NCI-H1092 (cell line): ENCODE results near the gene UBAP1L.

Source experiments
- DNase-seq: peaks from one replicate; lab custom pipeline; 2025; lab: John Stamatoyannopoulos, UW

UBAP1L gene

DNA sequence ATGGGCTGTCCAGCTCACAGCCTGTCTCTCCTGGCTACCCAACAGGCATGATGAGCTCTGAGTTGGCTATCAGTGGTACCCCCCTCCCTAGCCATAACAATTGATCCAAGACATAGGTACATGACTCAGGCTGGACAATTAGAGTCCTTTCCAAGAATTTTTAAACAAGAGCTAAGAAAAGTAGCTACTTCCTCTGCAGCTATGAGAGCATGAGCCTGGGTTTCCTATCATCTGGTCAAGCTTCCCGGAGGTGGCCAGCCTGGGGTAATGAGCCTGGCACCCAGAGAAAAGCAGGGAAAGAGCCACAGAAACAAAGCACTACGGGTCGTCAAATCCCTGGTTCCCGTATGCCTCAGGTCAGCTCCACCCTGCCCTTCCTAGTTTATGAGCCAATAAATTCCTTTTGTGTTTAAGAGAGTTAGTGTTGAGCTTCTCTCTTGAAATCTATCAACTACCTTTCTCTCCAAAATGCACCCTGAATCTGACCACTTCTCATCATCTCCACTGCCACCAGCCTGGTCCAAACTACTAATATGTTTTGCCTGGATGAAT is 72.1 kb downstream of the UBAP1L start:
- no peak for DNase-seq
